ENCODE data around the gene JDP2.
"Not testable (repeated sequence)": the region's sequence is repeated elsewhere in the genome, so short reads cannot be mapped to it uniquely, and the experiment has no call there.

Gene JDP2

GRCh38 chr14:75427482-75428229 is at the start of gene JDP2:
Gene JDP2 (plus strand): TSS chr14:75428022. CDS start chr14:75437921, 9,899 bp downstream.
- peak; percentile 82 for DNase-seq

DNA sequence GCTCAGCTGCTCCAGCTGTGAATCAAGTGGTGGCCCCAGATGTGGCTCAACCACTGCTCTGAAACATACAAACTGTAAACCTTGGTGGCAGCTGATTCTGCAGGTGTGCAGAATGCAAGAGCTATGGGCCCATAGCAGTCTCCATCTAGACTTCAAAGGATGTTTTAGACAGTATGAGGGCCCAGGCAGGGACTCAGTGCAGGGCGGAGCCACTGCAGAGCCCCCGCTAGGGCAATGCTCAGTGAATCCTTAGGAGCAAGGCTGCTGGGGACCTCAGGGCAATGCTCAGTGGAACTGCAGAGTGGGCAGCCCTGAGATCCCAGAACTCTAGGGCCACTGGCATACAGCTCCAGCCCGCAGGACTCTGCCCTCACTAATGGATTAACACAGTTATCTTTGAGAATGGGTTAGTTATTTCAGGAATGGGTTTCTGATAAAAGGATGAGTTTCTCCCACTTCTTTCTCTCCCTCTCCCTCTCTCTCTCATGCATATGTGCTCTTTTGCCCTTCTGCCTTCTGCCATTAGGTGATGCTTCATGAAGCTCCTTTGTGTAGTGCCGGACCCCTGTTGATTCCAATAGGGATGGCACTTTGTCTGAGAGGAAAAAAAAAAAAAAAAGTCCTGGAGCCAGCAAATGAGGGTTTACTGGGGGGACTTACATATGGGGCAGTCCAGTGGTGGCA is 48.4 kb upstream of the JDP2 start:
- no peak for DNase-seq

GRCh38 chr14:75379930-75380270 is 47.9 kb upstream of the JDP2 start:
- no peak for DNase-seq

DNA sequence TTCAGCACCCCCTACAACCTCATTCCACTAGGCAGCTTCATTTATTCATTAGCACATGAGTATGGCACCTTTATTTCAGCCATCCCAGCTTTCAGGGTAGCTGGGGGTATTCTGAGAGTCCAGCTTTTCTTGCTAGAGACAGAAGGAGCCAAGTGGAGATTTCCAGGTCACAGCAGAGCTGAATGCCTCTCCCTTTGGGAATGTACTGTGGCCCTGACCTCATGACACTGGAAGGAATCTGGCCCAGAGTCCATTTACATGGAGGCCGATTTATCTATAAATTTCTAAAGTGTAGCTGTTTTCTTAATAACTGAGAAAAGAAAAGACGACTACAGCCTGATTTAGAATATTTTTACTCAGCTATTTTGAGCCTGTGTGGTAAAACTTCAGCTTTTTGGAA is 47.2 kb upstream of the JDP2 start:
- no peak for DNase-seq

DNA sequence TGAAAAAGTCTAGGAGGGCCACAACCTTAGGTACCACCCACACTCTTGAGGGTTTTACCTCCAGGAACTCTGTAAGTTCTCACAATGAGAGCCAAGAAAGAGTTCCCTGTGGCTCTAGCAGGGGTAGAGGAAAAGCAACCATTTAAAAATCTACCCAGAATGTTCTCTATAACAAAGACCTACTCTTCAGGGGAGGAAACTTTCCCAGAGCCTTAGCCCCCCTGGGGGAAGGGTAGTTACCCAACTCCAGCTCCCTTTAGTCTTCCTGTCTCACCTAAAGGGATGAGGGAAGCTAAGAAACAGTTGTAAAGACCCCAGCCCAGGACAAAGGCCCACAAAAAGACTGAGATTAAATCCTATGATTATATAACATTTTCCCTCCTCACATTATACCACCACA is 46.2 kb upstream of the JDP2 start:
- DNase-seq, result no peak

GRCh38 chr14:75383219-75383618 is 44.6 kb upstream of the JDP2 start:
- DNase-seq, result not testable (repeated sequence)

DNA sequence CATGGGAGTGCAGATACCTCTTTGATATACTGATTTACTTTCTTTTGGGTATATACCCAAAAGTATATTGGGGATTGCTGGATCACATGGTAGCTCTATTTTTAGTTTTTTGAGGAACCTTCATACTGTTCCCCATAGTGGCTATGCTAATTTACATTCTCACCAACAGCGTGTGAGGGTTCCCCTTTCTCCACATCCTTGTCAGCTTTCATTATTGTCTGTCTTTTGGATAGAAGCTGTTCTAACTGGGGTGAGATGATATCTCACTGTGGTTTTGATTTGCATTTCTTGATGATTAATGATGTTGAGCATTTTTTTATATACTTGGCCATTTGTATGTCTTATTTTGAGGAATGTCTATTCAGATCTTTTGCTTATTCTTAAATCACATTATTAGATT is 44.1 kb upstream of the JDP2 start:
- no peak for DNase-seq

- DNase-seq, result no peak
Measured at GRCh38 chr14:75389679-75390078, 38.1 kb upstream of the JDP2 start.

GRCh38 chr14:75390183-75390582 is 37.6 kb upstream of the JDP2 start:
- no peak for DNase-seq

- no peak for DNase-seq
Measured at GRCh38 chr14:75391953-75392352, 35.9 kb upstream of the JDP2 start.

- no peak for DNase-seq
Measured at GRCh38 chr14:75392686-75393641, 34.9 kb upstream of the JDP2 start.

- DNase-seq, result no peak
Measured at GRCh38 chr14:75393794-75394193, 34.0 kb upstream of the JDP2 start.

- DNase-seq, result no peak
Measured at GRCh38 chr14:75395862-75396261, 32.0 kb upstream of the JDP2 start.

DNA sequence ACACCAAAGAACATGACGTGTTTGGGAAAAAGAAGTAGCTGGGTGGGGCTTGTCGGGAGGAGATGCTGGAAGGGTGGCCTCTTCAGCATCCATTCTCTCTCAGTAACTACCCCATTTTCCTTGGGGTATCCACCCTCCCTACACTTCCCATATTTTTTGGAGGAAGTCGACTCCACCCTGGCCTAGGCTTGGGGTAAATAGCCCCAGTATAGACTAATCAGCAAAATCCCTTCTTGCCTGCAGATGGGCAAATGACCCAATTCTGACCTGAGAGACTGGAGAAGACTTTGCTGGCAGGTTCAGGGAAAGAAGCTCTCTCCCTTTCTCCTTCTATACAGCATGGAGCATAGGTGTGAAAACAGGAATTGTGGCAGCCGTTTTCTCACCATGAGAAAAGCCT is 28.5 kb upstream of the JDP2 start:
- DNase-seq, result no peak

- DNase-seq, result no peak
Measured at GRCh38 chr14:75399843-75400775, 27.7 kb upstream of the JDP2 start.

GRCh38 chr14:75401361-75401760 is 26.5 kb upstream of the JDP2 start:
- no peak for DNase-seq

GRCh38 chr14:75402867-75403413 is 24.9 kb upstream of the JDP2 start:
- DNase-seq, result no peak

DNA sequence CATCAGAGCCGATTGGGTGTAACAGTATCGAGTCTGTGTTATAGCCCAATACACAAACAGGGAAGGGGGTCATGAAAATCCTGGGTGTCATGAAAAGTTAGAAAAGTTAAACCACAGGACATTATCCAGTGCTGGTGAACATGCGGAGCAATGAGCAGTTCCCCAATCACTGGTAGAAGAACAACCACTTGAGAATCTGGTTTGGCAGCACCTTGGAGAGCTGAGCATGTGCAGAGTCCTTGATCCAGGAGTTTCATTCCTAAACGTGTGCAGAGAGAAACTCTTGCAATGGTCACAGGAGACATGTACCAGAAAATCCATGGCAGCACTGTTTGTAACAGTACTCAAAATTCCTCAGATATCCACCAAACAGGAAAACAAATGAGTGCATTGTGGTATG is 23.0 kb upstream of the JDP2 start:
- no peak for DNase-seq

DNA sequence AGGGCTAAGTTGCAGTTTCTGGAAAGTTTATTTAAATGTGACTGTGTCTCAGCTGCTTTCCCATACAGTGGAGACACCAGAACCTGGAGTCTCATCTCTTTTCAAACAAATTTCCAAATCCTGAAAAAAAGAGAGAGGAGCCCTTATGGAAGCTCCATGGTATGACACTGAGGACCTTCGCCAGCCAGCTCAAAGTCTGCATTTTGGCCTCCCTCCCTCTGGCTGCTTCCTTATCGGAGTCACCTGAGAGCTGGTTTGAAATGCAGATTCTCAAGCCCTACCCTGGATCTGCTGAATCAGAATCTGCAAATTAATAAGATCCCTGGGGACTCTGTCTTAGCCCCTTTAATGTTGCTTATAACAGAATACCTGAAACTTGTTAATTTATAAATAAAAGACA is 21.7 kb upstream of the JDP2 start:
- no peak for DNase-seq

DNA sequence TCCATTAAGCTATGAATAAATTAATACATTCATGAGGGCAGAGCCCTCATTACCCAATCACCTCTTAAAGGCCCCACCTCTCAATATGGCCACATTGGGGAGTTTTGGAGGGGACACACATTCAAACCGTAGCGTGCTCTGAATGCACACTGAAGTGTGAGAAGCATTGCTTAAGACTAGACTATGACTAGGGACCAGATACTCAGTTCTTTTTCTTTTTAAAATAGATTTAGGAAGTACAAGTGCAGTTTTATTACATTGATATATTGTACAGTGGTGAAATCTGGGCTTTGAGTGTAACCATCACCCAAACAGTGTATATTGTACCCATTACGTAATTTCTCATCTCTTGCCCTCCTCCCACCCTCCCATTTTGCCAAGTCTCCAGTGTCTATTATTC is 21.0 kb upstream of the JDP2 start:
- no peak for DNase-seq

GRCh38 chr14:75409316-75410205 is 18.3 kb upstream of the JDP2 start:
- no peak for DNase-seq
